Stomach (tissue), 9 donors: ENCODE results near the gene CASS4. TPM values are rescaled to one million over a fixed set of nuclear protein-coding genes. Genes with fewer than 3 reads are reported as not detected.
A peak's percentile ranks its signal among the peaks of the same experiment; 100 is the strongest.

ENCODE experiments used
- DNase-seq, 2 donors: peaks; one replicate each; pipeline versions ENCODE4 v3.0.0 to v3.0.0-alpha.2; 2013 to 2019
- H3K27ac ChIP-seq, 5 donors: fragments of 200-600 bp in 4 of 5; sonication (generic) in 4 of 5; one replicate each; pipeline ENCODE4 v1.5.1; 2013 to 2019; ENCODE audit warnings: mild to moderate bottlenecking in 1 of 5, moderate library complexity in 1 of 5
- H3K27me3 ChIP-seq, 3 donors: fragments of 200-600 bp; sonication (generic); one replicate each; pipeline ENCODE4 v1.5.1; 2017 to 2019; ENCODE audit warnings: mixed run types in 1 of 3
- H3K36me3 ChIP-seq, 4 donors: fragments of 200-600 bp; sonication (generic); 1 replicate in 3 of 4; 2 replicates in 1 of 4; pipeline ENCODE4 v1.5.1; 2016 to 2019
- H3K4me1 ChIP-seq, 4 donors: fragments of 200-600 bp; sonication (generic); one replicate each; pipeline ENCODE4 v1.5.1; 2016 to 2019
- H3K4me3 ChIP-seq, 4 donors: fragments of 200-600 bp; sonication (generic) in 3 of 4; one replicate each; pipeline ENCODE4 v1.5.1; 2016 to 2019; ENCODE audit warnings: mild to moderate bottlenecking in 1 of 4
- H3K9me3 ChIP-seq, 4 donors: fragments of 200-600 bp; sonication (generic); one replicate each; pipeline ENCODE4 v1.5.1; 2016 to 2019
- CTCF ChIP-seq, 7 experiments: fragments of 450-650 bp in 4 of 7; fragments of 200-600 bp in 3 of 7; sonication (generic) in 3 of 7; IDR thresholded peaks; one replicate each; pipeline ENCODE4 v1.5.1; 2016 to 2019; ENCODE audit warnings: antibody characterized with exemption in 7 of 7, control low read depth in 2 of 7, mild to moderate bottlenecking in 1 of 7
- EP300 ChIP-seq: sonication (generic); formaldehyde crosslinking; IDR thresholded peaks from one replicate; pipeline ENCODE4 v1.6.1; 2017; ENCODE audit warnings: antibody characterized with exemption
- POLR2A ChIP-seq, 4 donors: fragments of 450-650 bp; IDR thresholded peaks; one replicate each; pipeline ENCODE4 v1.6.1; 2016; ENCODE audit warnings: antibody characterized with exemption in 4 of 4, control low read depth in 2 of 4, mild to moderate bottlenecking in 1 of 4, moderate library complexity in 1 of 4
- POLR2AphosphoS5 ChIP-seq, 3 donors: sonication (generic); formaldehyde crosslinking; IDR thresholded peaks; one replicate each; pipeline ENCODE4 v1.6.1; 2016; ENCODE audit warnings: antibody characterized with exemption in 3 of 3
- WGBS, 5 donors: extraction: QIAGEN DNeasy Blood & Tissue Kit in 3 of 5; methylation state at CpG; one replicate each; pipeline versions ENCODE4 v1.1.5 to v1.1.7; 2013 to 2018; 5-methylcytosine and 5-hydroxymethylcytosine counted together
- intact Hi-C: fragments of 100-400 bp; cut with DNase I; formaldehyde crosslinking; loops from one replicate; pipeline ENCODE4 v1.15.1; 2023; ENCODE audit warnings: low total_unique reads
- polyA plus RNA-seq, 3 donors: library from polyadenylated mRNA; stranded (reverse); fragments of 200-250 nt; gene quantifications; one replicate each; pipeline ENCODE4 v1.2.3, GENCODE V29; 2013
- total RNA-seq, 5 donors: library from RNA; depleted of rRNA; stranded (reverse); fragments of >200 nt; gene quantifications; one replicate each; pipeline versions ENCODE4 v1.1.0 to v1.2.3, GENCODE V29; 2014 to 2016
- donor health status: healthy with polysubstance abuse.
- donor health status: Bipolar disorder and iron deficiency.
- donor health status: healthy.

CASS4 gene
- total and polyA plus RNA-seq, 8 donors = 0.23 to 8.2 (median 1.6) TPM; not detected in 1

DNA sequence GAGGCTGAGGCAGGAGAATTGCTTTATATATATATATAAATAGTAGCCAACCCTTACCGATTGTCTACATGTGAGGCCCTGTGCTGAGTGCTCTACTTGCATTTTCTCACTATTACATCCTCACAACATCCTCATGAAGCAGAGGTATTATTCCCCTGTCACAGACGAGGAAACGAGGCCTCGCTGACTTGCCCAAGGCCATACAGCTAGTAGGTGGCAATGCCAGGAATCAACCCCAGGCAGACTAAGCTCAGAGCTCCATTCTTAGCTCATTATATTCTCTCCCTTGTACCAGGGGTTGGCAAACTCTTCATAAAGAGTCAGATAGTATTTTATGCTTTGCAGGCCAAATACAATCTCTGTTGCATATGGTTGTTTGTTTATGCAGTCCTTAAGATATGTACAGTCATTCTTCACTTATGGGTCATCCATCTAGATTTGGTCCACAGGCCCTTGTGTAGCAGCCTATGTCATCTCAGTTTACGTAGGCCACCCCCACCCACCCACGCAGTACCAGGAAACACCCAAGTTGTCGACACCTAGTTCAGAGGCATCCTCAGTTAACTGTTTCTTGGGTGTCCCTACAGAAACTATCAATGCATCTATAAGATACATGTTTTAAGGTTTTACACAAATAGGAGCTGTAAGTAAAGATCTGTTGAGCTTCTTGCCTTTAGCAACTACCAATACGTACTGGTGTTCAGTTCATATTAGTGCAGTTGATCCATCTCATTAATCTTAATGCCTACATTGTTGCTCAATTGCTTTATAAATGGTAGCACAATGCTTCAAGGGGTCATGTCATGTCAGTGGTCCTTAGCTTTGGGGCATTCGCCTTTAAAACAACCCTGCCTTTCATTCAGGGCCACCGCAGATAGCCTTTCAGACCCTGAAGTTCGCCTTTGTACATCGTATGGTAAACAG is 3.0 kb downstream of the CASS4 start:
- Histone ChIP-seq H3K27ac (no peak overlapping the region), H3K36me3 (peaks cover 0 to 15% (median 2%) of the 10 kb centered on the region in 4 donors), H3K27me3 (no peaks in the 10 kb centered on the region), H3K4me1 (peaks cover 0 to 16% (median 3%) of the 10 kb centered on the region in 4 donors), H3K4me3 (no peak overlapping the region), H3K9me3 (no peaks in the 10 kb centered on the region)
- no peak for TF ChIP-seq CTCF (IDR thresholded peaks at IDR 0.05)
- TF ChIP-seq POLR2A (IDR thresholded peaks at IDR 0.05) = no peak
- no peak for TF ChIP-seq EP300
- no peak for TF ChIP-seq POLR2AphosphoS5 (IDR thresholded peaks at IDR 0.05)
- DNase-seq = no peak
- WGBS, 5 donors = 83 to 88% (median 84%) methylated on average over 12 of the region's 12 CpGs
- intact Hi-C loops = no loop called here

GRCh38 chr20:56417402-56417801 is 5.3 kb downstream of the CASS4 start:
- Histone ChIP-seq H3K36me3 (peaks cover 0 to 13% (median 0%) of the 10 kb centered on the region in 4 donors), H3K27me3 (no peaks in the 10 kb centered on the region), H3K9me3 (no peaks in the 10 kb centered on the region), H3K4me1 (peaks cover 0 to 15% (median 0%) of the 10 kb centered on the region in 4 donors), H3K27ac (peak overlapping the region in 2 of 5 donors; percentile 60 to 71), H3K4me3 (no peak overlapping the region)
- intact Hi-C loops = no loop called here
- TF ChIP-seq CTCF (IDR thresholded peaks at IDR 0.05) (no peak), POLR2AphosphoS5 (IDR thresholded peaks at IDR 0.05) (no peak), EP300 (no peak), POLR2A (IDR thresholded peaks at IDR 0.05) (no peak)
- 83 to 96% (median 89%) methylated on average over 7 of the region's 7 CpGs for WGBS, 5 donors
- DNase-seq = no peak

GRCh38 chr20:56417911-56418310 is 5.9 kb downstream of the CASS4 start:
- 81 to 93% (median 89%) methylated on average over 4 of the region's 4 CpGs for WGBS, 5 donors
- H3K27ac ChIP-seq = peak overlapping the region; percentile 11 to 79 (median 60)
- no peak overlapping the region for H3K4me3 ChIP-seq
- peaks cover 0 to 9% (median 0%) of the 10 kb centered on the region in 4 donors for H3K36me3 ChIP-seq
- no peak for DNase-seq
- no peaks in the 10 kb centered on the region for H3K9me3 ChIP-seq
- peaks cover 0 to 16% (median 0%) of the 10 kb centered on the region in 4 donors for H3K4me1 ChIP-seq
- no peaks in the 10 kb centered on the region for H3K27me3 ChIP-seq
- intact Hi-C loops = no loop called here
- TF ChIP-seq EP300 = no peak
- no peak for TF ChIP-seq POLR2AphosphoS5 (IDR thresholded peaks at IDR 0.05)
- no peak for TF ChIP-seq POLR2A (IDR thresholded peaks at IDR 0.05)
- no peak for TF ChIP-seq CTCF (IDR thresholded peaks at IDR 0.05)

DNA sequence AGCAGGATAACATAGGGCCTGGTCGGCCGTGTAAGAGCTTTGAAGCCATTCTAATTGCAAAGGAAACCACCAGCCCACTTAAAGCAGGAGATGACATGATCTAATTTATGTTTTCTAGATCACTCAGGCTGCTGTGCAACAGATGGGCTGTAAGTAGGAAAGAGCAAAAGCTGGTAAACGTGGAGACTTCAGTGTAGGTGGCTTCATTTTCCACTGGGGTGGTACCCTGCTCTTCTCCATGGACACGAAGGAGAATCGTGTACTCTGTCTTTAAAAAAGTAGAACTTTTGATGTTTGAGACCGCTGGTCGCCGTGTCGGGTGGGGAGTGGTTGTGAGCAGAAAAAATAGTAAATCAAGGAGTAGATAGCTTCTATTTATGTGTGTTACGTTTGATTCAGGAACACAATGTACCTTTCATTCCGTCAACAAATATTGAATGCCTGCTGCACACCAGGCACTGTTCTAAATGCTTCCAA is 6.4 kb downstream of the CASS4 start:
- intact Hi-C loops = no loop called here
- H3K27ac ChIP-seq = peak overlapping the region; percentile 11 to 79 (median 60)
- no peak for DNase-seq

More for the DNA sequence above, 6.4 kb downstream of the CASS4 start:
- 50 to 71% (median 66%) methylated on average over 11 of the region's 11 CpGs for WGBS, 5 donors
- no peaks in the 10 kb centered on the region for H3K9me3 ChIP-seq
- no peak overlapping the region for H3K4me3 ChIP-seq
- no peaks in the 10 kb centered on the region for H3K27me3 ChIP-seq
- TF ChIP-seq EP300 = no peak
- no peak for TF ChIP-seq CTCF (IDR thresholded peaks at IDR 0.05)
- no peak for TF ChIP-seq POLR2AphosphoS5 (IDR thresholded peaks at IDR 0.05)
- no peak for TF ChIP-seq POLR2A (IDR thresholded peaks at IDR 0.05)
- peaks cover 0 to 21% (median 0%) of the 10 kb centered on the region in 4 donors for H3K4me1 ChIP-seq
- H3K36me3 ChIP-seq = peaks cover 0 to 9% (median 0%) of the 10 kb centered on the region in 4 donors
